Kidney epithelial cell (primary cell): Measurements from ENCODE around the gene EPHB1. TPM values are rescaled to one million over a fixed set of nuclear protein-coding genes. Genes with fewer than 3 reads are reported as not detected.

Experiments
- DNase-seq: peaks from one replicate; pipeline ENCODE4 v3.0.0-alpha.2; 2010; ENCODE audit warnings: low read depth
- H3K27me3 ChIP-seq: 2 replicates; pipeline ENCODE4 v1.6.0; 2011; ENCODE audit warnings: low read length; ENCODE audit not compliant: control insufficient read depth, insufficient read depth
- H3K36me3 ChIP-seq: 2 replicates; pipeline ENCODE4 v1.5.1; 2011; ENCODE audit warnings: low read length; ENCODE audit not compliant: control insufficient read depth, insufficient read depth
- H3K4me3 ChIP-seq: 2 replicates; pipeline ENCODE4 v1.5.1; 2011; ENCODE audit warnings: low read depth, mild to moderate bottlenecking, control low read depth, low read length
- total RNA-seq: library from RNA; depleted of rRNA; stranded (reverse); fragments of >200 nt; gene quantifications from 2 replicates; pipeline ENCODE4 v1.2.3, GENCODE V29; 2015
- TF ChIP-seq, protein P1 (sequence below): IDR thresholded peaks from 2 replicates; pipeline ENCODE4 v1.5.1; 2011; ENCODE audit warnings: mild to moderate bottlenecking, moderate library complexity, low read length, control low read depth, inconsistent platforms; ENCODE audit not compliant: insufficient read depth, poor library complexity, severe bottlenecking

The EPHB1 gene
- total RNA-seq, 1 donor from 2014 or later, result 10.8 TPM

GRCh38 chr3:135213213-135213612, 418.2 kb downstream of the EPHB1 start:
- TF ChIP-seq, protein P1, sequence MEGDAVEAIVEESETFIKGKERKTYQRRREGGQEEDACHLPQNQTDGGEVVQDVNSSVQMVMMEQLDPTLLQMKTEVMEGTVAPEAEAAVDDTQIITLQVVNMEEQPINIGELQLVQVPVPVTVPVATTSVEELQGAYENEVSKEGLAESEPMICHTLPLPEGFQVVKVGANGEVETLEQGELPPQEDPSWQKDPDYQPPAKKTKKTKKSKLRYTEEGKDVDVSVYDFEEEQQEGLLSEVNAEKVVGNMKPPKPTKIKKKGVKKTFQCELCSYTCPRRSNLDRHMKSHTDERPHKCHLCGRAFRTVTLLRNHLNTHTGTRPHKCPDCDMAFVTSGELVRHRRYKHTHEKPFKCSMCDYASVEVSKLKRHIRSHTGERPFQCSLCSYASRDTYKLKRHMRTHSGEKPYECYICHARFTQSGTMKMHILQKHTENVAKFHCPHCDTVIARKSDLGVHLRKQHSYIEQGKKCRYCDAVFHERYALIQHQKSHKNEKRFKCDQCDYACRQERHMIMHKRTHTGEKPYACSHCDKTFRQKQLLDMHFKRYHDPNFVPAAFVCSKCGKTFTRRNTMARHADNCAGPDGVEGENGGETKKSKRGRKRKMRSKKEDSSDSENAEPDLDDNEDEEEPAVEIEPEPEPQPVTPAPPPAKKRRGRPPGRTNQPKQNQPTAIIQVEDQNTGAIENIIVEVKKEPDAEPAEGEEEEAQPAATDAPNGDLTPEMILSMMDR, result no peak
- Histone ChIP-seq H3K36me3 (no peaks in the 10 kb centered on the region), H3K27me3 (no peaks in the 10 kb centered on the region), H3K4me3 (no peak overlapping the region)
- no peak for DNase-seq

DNA sequence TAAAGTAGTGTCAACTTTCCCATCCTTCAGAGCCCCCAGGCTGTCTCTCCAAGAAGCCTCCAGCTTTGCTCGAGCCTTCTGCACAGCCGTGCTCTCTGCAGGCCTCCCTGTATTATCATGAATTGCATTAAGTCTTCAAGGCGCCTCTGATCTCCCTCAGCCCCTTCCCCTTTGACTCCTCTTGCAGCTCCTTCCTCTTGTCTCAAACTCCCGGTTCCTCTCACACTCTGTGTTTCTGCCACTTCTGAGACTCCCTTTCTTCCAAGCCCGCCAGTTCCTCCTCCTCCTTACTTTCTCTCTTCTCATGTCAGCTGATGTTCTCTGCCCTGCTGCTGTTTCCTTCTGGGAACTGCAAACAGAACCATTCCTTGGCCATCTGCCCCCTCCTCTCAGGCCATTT, 418.8 kb downstream of the EPHB1 start:
- Histone ChIP-seq H3K36me3 (no peaks in the 10 kb centered on the region), H3K27me3 (no peaks in the 10 kb centered on the region), H3K4me3 (no peak overlapping the region)
- TF ChIP-seq, protein P1, result no peak
- DNase-seq, result no peak

- Histone ChIP-seq H3K4me3 (no peak overlapping the region), H3K27me3 (no peaks in the 10 kb centered on the region)
- TF ChIP-seq, protein P1, result no peak
Measured at GRCh38 chr3:135214400-135214799, 419.3 kb downstream of the EPHB1 start.

DNA sequence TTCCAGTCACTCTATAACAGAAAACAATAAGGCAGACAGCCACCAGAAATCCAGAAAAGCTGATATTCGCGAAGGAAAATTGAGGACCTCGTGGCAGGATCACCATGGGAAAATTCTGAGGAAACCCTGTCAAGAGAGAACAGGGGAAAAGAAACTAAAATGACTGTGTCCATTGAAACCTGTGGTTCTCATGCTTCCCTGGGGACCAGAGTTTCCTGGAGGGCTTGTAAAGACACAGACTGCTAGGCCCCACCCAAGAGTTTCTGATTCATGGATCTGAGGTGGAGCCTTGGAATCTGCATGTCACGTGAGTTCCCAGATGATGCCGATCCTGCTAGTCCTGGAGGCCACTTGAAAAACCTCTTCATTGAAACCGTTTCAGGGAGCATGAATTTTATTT, 420.5 kb downstream of the EPHB1 start:
- Histone ChIP-seq H3K36me3 (no peaks in the 10 kb centered on the region), H3K4me3 (no peak overlapping the region), H3K27me3 (no peaks in the 10 kb centered on the region)
- TF ChIP-seq, protein P1, result no peak
- no peak for DNase-seq

More at GRCh38 chr3:135214400-135214799, 419.3 kb downstream of the EPHB1 start:
- no peak for DNase-seq
- H3K36me3 ChIP-seq, result no peaks in the 10 kb centered on the region

DNA sequence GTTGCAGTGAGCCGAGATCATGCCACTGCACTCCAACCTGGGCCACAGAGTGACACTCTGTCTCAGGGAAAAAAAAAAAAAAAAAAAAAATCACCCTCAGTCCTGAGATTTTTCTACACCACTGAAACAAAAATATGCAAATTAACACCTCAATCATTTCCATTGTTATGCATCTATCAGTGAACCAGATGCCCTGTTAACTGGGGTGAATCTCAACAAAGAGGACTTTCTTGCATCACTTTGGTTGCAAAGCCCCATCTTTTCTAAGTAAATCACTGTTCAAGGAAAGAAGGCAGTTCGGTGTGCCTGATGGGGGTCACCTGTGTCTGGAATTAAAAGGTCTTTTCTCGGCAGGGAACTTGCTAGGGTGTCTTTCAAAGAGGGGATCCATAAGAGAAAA, 421.6 kb downstream of the EPHB1 start:
- DNase-seq, result no peak
- Histone ChIP-seq H3K4me3 (no peak overlapping the region), H3K27me3 (no peaks in the 10 kb centered on the region), H3K36me3 (no peaks in the 10 kb centered on the region)
- TF ChIP-seq, protein P1, result no peak

DNA sequence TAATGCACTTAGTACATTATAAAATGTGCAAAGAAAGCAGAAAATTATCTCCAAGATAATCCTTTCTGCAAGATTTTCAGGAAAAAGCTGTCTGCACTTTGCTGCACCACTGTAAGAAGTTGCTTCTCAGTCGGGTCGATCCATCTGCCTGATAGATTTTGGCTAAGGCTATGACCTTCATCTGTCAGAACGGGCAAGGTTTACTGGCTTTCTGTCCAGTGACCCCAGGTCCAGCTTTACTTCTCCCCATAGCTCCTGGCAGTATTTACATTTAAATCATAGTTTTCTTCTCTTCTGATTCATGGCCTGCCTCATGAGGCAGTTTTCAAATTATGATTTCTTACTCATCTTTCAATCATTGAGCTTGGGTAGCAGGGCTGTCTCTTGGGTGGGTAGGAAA, 422.7 kb downstream of the EPHB1 start:
- Histone ChIP-seq H3K36me3 (no peaks in the 10 kb centered on the region), H3K4me3 (no peak overlapping the region), H3K27me3 (no peaks in the 10 kb centered on the region)
- DNase-seq, result no peak
- TF ChIP-seq, protein P1, result no peak
